GM03348 (cell line): ENCODE data around the gene CCL17.
"Not testable (repeated sequence)": the region's sequence is repeated elsewhere in the genome, so short reads cannot be mapped to it uniquely, and the experiment has no call there.

Experiments used
- DNase-seq: peaks from one replicate; pipeline ENCODE4 v3.0.0; 2012; ENCODE audit warnings: low spot score

The CCL17 gene

GRCh38 chr16:57432505-57432904 lies 27.9 kb downstream of the CCL17 start:
- DNase-seq: no peak

- DNase-seq: no peak
Measured at GRCh38 chr16:57432989-57433388, 28.4 kb downstream of the CCL17 start.

- DNase-seq: no peak
Measured at GRCh38 chr16:57434003-57434402, 29.4 kb downstream of the CCL17 start.

- no peak for DNase-seq
Measured at GRCh38 chr16:57435838-57436237, 31.3 kb downstream of the CCL17 start.

GRCh38 chr16:57439947-57440346 lies 35.4 kb downstream of the CCL17 start:
- DNase-seq: not testable (repeated sequence)

GRCh38 chr16:57440551-57440950 lies 36.0 kb downstream of the CCL17 start:
- not testable (repeated sequence) for DNase-seq

GRCh38 chr16:57444711-57445110 lies 40.1 kb downstream of the CCL17 start:
- peak; percentile 62 for DNase-seq

- DNase-seq: no peak
Measured at GRCh38 chr16:57445510-57445909, 40.9 kb downstream of the CCL17 start.

GRCh38 chr16:57446531-57447185 lies 42.1 kb downstream of the CCL17 start:
- DNase-seq: peak; percentile 71

GRCh38 chr16:57447186-57447962 lies 42.8 kb downstream of the CCL17 start, which contains the start of the genes CIAPIN1 and COQ9:
Gene CIAPIN1, minus strand, starts transcription at chr16:57447385. Its CDS starts 6,457 bp downstream, at chr16:57440928.
Gene COQ9, plus strand, starts transcription at chr16:57447479. Its CDS starts 27 bp downstream, at chr16:57447506.
- DNase-seq: peak; percentile 98

GRCh38 chr16:57452021-57452420 lies 47.5 kb downstream of the CCL17 start:
- DNase-seq: no peak

- peak; percentile 94 for DNase-seq
Measured at GRCh38 chr16:57462209-57462977, 57.8 kb downstream of the CCL17 start, which contains the start of gene POLR2C. Gene POLR2C, plus strand, starts transcription at chr16:57462679. Its CDS starts 46 bp downstream, at chr16:57462725.

- peak; percentile 55 for DNase-seq
Measured at GRCh38 chr16:57462978-57463362, 58.4 kb downstream of the CCL17 start.

- DNase-seq: no peak
Measured at GRCh38 chr16:57464523-57464922, 60.0 kb downstream of the CCL17 start.
